SK-N-MC (cell line): ENCODE measurements around the gene LRMDA.

ENCODE experiments used
- EZH2 ChIP-seq: fragments of 200-600 bp; sonication (generic); IDR thresholded peaks from one replicate; pipeline ENCODE4 v1.6.1; 2017; ENCODE audit warnings: antibody characterized with exemption
- POLR2AphosphoS5 ChIP-seq: IDR thresholded peaks from 2 replicates; pipeline ENCODE4 v1.6.1; 2012; ENCODE audit warnings: mild to moderate bottlenecking, low read depth, low read length, borderline replicate concordance

DNA sequence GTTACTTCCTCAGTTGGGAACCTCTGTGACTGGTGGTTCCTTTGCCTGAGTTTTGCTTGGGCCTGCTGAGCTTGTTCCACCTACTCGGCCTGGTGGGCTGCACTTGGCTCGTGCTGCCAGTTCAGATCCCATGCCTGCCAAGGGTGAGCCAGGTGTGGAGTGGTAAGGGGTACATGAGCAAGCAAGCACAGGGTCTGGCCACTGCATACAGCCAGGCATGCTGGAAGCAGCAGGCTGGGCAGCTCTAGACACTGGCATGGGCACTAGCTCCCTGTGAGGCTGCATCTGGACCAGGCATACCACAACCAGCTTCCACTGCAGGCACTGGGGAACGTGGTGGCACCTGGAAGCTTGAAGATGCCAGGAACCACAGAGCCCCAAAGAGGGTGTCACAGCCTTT is 624.0 kb downstream of the LRMDA start:
- TF ChIP-seq POLR2AphosphoS5 (no peak), EZH2 (no peak)
